Astrocyte (in vitro differentiated cells and primary cell): ENCODE data around the gene RNF123. TPM values are rescaled to one million over a fixed set of nuclear protein-coding genes. Genes with fewer than 3 reads are reported as not detected.

Source experiments
- DNase-seq: peaks from one replicate; pipeline ENCODE4 v3.0.0-alpha.2; 2010; ENCODE audit warnings: low read depth
- FAIRE-seq: peaks from 2 replicates; lab custom pipeline; 2011; peaks lifted over from hg19 to GRCh38; lab: Jason Lieb, UNC
- H2AFZ ChIP-seq: 2 replicates; pipeline ENCODE4 v1.6.0; 2012; ENCODE audit warnings: low read depth, low read length, inconsistent platforms
- H3K27ac ChIP-seq: 2 replicates; pipeline ENCODE4 v1.5.1; 2011; ENCODE audit warnings: low read depth, low read length, inconsistent platforms
- H3K27me3 ChIP-seq: 2 replicates; pipeline ENCODE4 v1.6.0; 2011; ENCODE audit warnings: low read length, inconsistent platforms; ENCODE audit not compliant: insufficient read depth
- H3K36me3 ChIP-seq: 2 replicates; pipeline ENCODE4 v1.5.1; 2011; ENCODE audit warnings: low read length, inconsistent platforms; ENCODE audit not compliant: insufficient read depth
- H3K4me1 ChIP-seq: 2 replicates; pipeline ENCODE4 v1.5.1; 2011; ENCODE audit warnings: low read length, inconsistent platforms; ENCODE audit not compliant: insufficient read depth
- H3K4me2 ChIP-seq: 2 replicates; pipeline ENCODE4 v1.6.0; 2012; ENCODE audit warnings: low read length, inconsistent platforms
- H3K4me3 ChIP-seq: 2 replicates; pipeline ENCODE4 v1.5.1; 2011; ENCODE audit warnings: low read depth, mild to moderate bottlenecking, low read length, inconsistent platforms; ENCODE audit not compliant: insufficient read depth
- H3K79me2 ChIP-seq: 2 replicates; pipeline ENCODE4 v1.6.0; 2012; ENCODE audit warnings: mild to moderate bottlenecking, low read length, inconsistent platforms; ENCODE audit not compliant: insufficient read depth
- H3K9ac ChIP-seq: 2 replicates; pipeline ENCODE4 v1.6.0; 2012; ENCODE audit warnings: mild to moderate bottlenecking, low read length, inconsistent platforms
- H3K9me3 ChIP-seq: 2 replicates; pipeline ENCODE4 v1.5.1; 2012; ENCODE audit warnings: low read depth, mild to moderate bottlenecking, low read length, inconsistent platforms; ENCODE audit not compliant: insufficient read depth
- H4K20me1 ChIP-seq: 2 replicates; pipeline ENCODE4 v1.6.0; 2012; ENCODE audit warnings: low read length, inconsistent platforms; ENCODE audit not compliant: insufficient read depth
- H3K27ac Mint-ChIP-seq: one replicate; pipeline ENCODE4 v1.8.0; 2021; ENCODE audit warnings: mild to moderate bottlenecking, mixed read lengths; ENCODE audit not compliant: unreplicated experiment
- H3K27me3 Mint-ChIP-seq: one replicate; pipeline ENCODE4 v1.8.0; 2021; ENCODE audit warnings: low read depth, mixed read lengths; ENCODE audit not compliant: unreplicated experiment
- H3K36me3 Mint-ChIP-seq: one replicate; pipeline ENCODE4 v1.8.0; 2021; ENCODE audit warnings: low read depth, mixed read lengths; ENCODE audit not compliant: unreplicated experiment
- H3K4me1 Mint-ChIP-seq: one replicate; pipeline ENCODE4 v1.8.0; 2021; ENCODE audit warnings: low read depth, mixed read lengths; ENCODE audit not compliant: unreplicated experiment
- H3K4me3 Mint-ChIP-seq: one replicate; pipeline ENCODE4 v1.8.0; 2021; ENCODE audit warnings: mild to moderate bottlenecking, moderate library complexity, mixed read lengths; ENCODE audit not compliant: unreplicated experiment
- H3K9me3 Mint-ChIP-seq: one replicate; pipeline ENCODE4 v1.8.0; 2021; ENCODE audit warnings: mild to moderate bottlenecking, mixed read lengths; ENCODE audit not compliant: unreplicated experiment
- CTCF ChIP-seq: IDR thresholded peaks from 2 replicates; pipeline ENCODE4 v1.5.1; 2011; ENCODE audit warnings: low read depth, mild to moderate bottlenecking, inconsistent platforms, low read length, moderate library complexity; ENCODE audit not compliant: insufficient read depth
- EZH2 ChIP-seq: IDR thresholded peaks from 2 replicates; pipeline ENCODE4 v1.6.1; 2012; ENCODE audit warnings: mild to moderate bottlenecking, low read length, inconsistent platforms; ENCODE audit not compliant: insufficient read depth
- total RNA-seq: library from RNA; stranded (reverse); gene quantifications from 2 replicates; pipeline ENCODE4 v1.2.1, GENCODE V29; 2021

RNF123 gene
- total RNA-seq, 1 donor from 2014 or later, result 40.9 TPM

GRCh38 chr3:49757197-49757596 lies 67.8 kb downstream of the RNF123 start:
- H3K36me3 ChIP-seq, result no peaks in the 10 kb centered on the region
- H3K9ac ChIP-seq, result no peak overlapping the region
- no peak overlapping the region for H3K4me2 ChIP-seq
- H3K27ac ChIP-seq, result no peak overlapping the region
- Mint-ChIP-seq H3K9me3 (no peaks in the 10 kb centered on the region), H3K4me1 (peaks cover 5% of the 10 kb centered on the region), H3K4me3 (no peak overlapping the region), H3K27ac (no peak overlapping the region), H3K36me3 (no peaks in the 10 kb centered on the region), H3K27me3 (no peaks in the 10 kb centered on the region)
- no peak overlapping the region for H2AFZ ChIP-seq
- H4K20me1 ChIP-seq, result peaks cover 72% of the 10 kb centered on the region
- DNase-seq (no peak), FAIRE-seq (no peak)
- TF ChIP-seq CTCF, result no peak
- no peak for TF ChIP-seq EZH2
- no peaks in the 10 kb centered on the region for H3K4me1 ChIP-seq
- H3K4me3 ChIP-seq, result no peak overlapping the region
- H3K9me3 ChIP-seq, result no peaks in the 10 kb centered on the region
- H3K27me3 ChIP-seq, result no peaks in the 10 kb centered on the region
- H3K79me2 ChIP-seq, result peaks cover 85% of the 10 kb centered on the region

GRCh38 chr3:49759226-49759625 lies 69.9 kb downstream of the RNF123 start:
- Mint-ChIP-seq H3K27me3 (no peaks in the 10 kb centered on the region), H3K4me3 (no peak overlapping the region)

More at GRCh38 chr3:49759226-49759625, 69.9 kb downstream of the RNF123 start:
- H4K20me1 ChIP-seq, result peaks cover 66% of the 10 kb centered on the region
- TF ChIP-seq EZH2 (no peak), CTCF (no peak)
- H3K27ac ChIP-seq, result no peak overlapping the region
- no peaks in the 10 kb centered on the region for H3K27me3 ChIP-seq
- H3K9ac ChIP-seq, result no peak overlapping the region
- Mint-ChIP-seq H3K27ac (no peak overlapping the region), H3K9me3 (no peaks in the 10 kb centered on the region), H3K36me3 (no peaks in the 10 kb centered on the region), H3K4me1 (no peaks in the 10 kb centered on the region)
- no peak overlapping the region for H2AFZ ChIP-seq
- no peak for DNase-seq
- no peak for FAIRE-seq
- no peaks in the 10 kb centered on the region for H3K36me3 ChIP-seq
- no peaks in the 10 kb centered on the region for H3K4me1 ChIP-seq
- no peaks in the 10 kb centered on the region for H3K9me3 ChIP-seq
- H3K4me2 ChIP-seq, result no peak overlapping the region
- no peak overlapping the region for H3K4me3 ChIP-seq
- peaks cover 81% of the 10 kb centered on the region for H3K79me2 ChIP-seq
